Panc1 (cell line): Measurements from ENCODE around the gene HS6ST3. TPM values are rescaled to one million over a fixed set of nuclear protein-coding genes. Genes with fewer than 3 reads are reported as not detected.

ENCODE experiments used
- ATAC-seq: fragments of 200-7000 bp; cut with Tn5 transposase; 2 replicates; pipeline ENCODE4 v1.9.1; 2020; ENCODE audit warnings: mild to moderate bottlenecking, moderate library complexity
- BruUV-seq: library from RNA; stranded (reverse); fragments of 400-500 nt; replicated peaks from 2 replicates; lab custom pipeline; 2021; lab: Mats Ljungman, UMichigan
- CTCF ChIA-PET: fragments of 300-600 bp; sonication (Branson Sonifier 250); formaldehyde crosslinking; loops from one replicate; lab custom pipeline; 2022; ENCODE audit warnings: antibody characterized with exemption; lab: Charles Lee
- POLR2A ChIA-PET: fragments of 300-600 bp; sonication (Branson Sonifier 250); formaldehyde crosslinking; loops from one replicate; lab custom pipeline; 2022; ENCODE audit warnings: antibody characterized with exemption; lab: Charles Lee
- DNase-seq: peaks from one replicate; pipeline ENCODE4 v3.0.0-alpha.2; 2010; ENCODE audit warnings: low read depth, low spot score
- H3K27ac ChIP-seq: 2 replicates; pipeline ENCODE4 v1.5.1; 2011; ENCODE audit warnings: mild to moderate bottlenecking, low read length, inconsistent platforms
- H3K27me3 ChIP-seq: fragments of 200-500 bp; sonication (Bioruptor generic); 2 replicates; pipeline ENCODE4 v1.6.0; 2014; ENCODE audit warnings: low read length, inconsistent platforms; ENCODE audit not compliant: control insufficient read depth, insufficient read depth
- H3K36me3 ChIP-seq: fragments of 200-500 bp; sonication (Bioruptor generic); 2 replicates; pipeline ENCODE4 v1.5.1; 2014; ENCODE audit warnings: inconsistent platforms, mild to moderate bottlenecking, low read length, moderate library complexity; ENCODE audit not compliant: control insufficient read depth, insufficient read depth
- H3K4me1 ChIP-seq: 2 replicates; pipeline ENCODE4 v1.5.1; 2011; ENCODE audit warnings: inconsistent platforms, mild to moderate bottlenecking, low read length, moderate library complexity; ENCODE audit not compliant: control insufficient read depth, insufficient read depth
- H3K4me3 ChIP-seq, 2 experiments: 2 replicates each; pipeline ENCODE4 v1.5.1; 2011 to 2012; ENCODE audit warnings: low read depth in 2 of 2, low read length in 2 of 2, mild to moderate bottlenecking in 2 of 2, inconsistent platforms in 1 of 2, moderate library complexity in 1 of 2
- H3K9me3 ChIP-seq: fragments of 200-500 bp; sonication (Bioruptor generic); 2 replicates; pipeline ENCODE4 v1.5.1; 2014; ENCODE audit warnings: low read depth, mild to moderate bottlenecking, inconsistent platforms, low read length, moderate library complexity; ENCODE audit not compliant: control insufficient read depth, insufficient read depth
- CTCF ChIP-seq: fragments of 450-650 bp; IDR thresholded peaks from 2 replicates; pipeline ENCODE4 v1.5.1; 2017; ENCODE audit warnings: mild to moderate bottlenecking
- POLR2AphosphoS5 ChIP-seq: IDR thresholded peaks from 2 replicates; pipeline ENCODE4 v1.6.1; 2012; ENCODE audit warnings: mild to moderate bottlenecking, low read depth, low read length, moderate library complexity
- REST ChIP-seq, 2 experiments: IDR thresholded peaks; 2 replicates each; pipeline ENCODE4 v1.6.1; 2011 to 2012; ENCODE audit warnings: low read depth in 2 of 2, control low read depth in 1 of 2, low read length in 1 of 2, mild to moderate bottlenecking in 1 of 2, moderate library complexity in 1 of 2; ENCODE audit not compliant: insufficient read depth in 1 of 2
- SIN3A ChIP-seq: IDR thresholded peaks from 2 replicates; pipeline ENCODE4 v1.6.1; 2012; ENCODE audit warnings: low read depth, mild to moderate bottlenecking, low read length, moderate library complexity, borderline replicate concordance; ENCODE audit not compliant: insufficient read depth
- TCF7L2 ChIP-seq: IDR thresholded peaks from 2 replicates; pipeline ENCODE4 v1.6.1; 2011; ENCODE audit warnings: mild to moderate bottlenecking, low read depth, low read length, inconsistent platforms
- in situ Hi-C: cut with HindIII; loops from 2 replicates; pipeline ENCODE4 v1.10.0; 2016; ENCODE audit warnings: low sequenced_read_pairs, low pct_unique_long_range_greater_than_20kb
- intact Hi-C: fragments of 100-400 bp; cut with micrococcal nuclease; formaldehyde crosslinking; loops from one replicate; pipeline ENCODE4 v1.10.0; 2022; ENCODE audit not compliant: unreplicated experiment
- total RNA-seq: library from RNA; stranded (reverse); gene quantifications from one replicate; pipeline ENCODE4 v1.2.1, GENCODE V29; 2021; ENCODE audit not compliant: unreplicated experiment

The HS6ST3 gene
- total RNA-seq, 1 experiment from 2014 or later: 0.13 TPM

GRCh38 chr13:96539791-96540190 is 449.9 kb downstream of the HS6ST3 start:
- POLR2A ChIA-PET: no interaction called here
- Histone ChIP-seq H3K4me3 (no peak overlapping the region), H3K27ac (no peak overlapping the region), H3K9me3 (no peaks in the 10 kb centered on the region), H3K4me1 (no peaks in the 10 kb centered on the region), H3K27me3 (no peaks in the 10 kb centered on the region), H3K36me3 (no peaks in the 10 kb centered on the region)
- intact Hi-C loops (no loop called here), in situ Hi-C loops (no loop called here)
- DNase-seq: no peak
- CTCF ChIA-PET: no interaction called here
- ATAC-seq: no peak
- no peak for TF ChIP-seq REST (IDR thresholded peaks at IDR 0.05; ENCODE audit: insufficient read depth in 1 of 2, low read depth in 2 of 2, low read length in 1 of 2)
- BruUV-seq: no TSS peak

GRCh38 chr13:96540670-96541069 is 450.8 kb downstream of the HS6ST3 start:
- CTCF ChIA-PET: no interaction called here
- in situ Hi-C loops: no loop called here
- ATAC-seq (no peak), DNase-seq (no peak)
- 0 out of 2 replicates have a peak, but pooled peaks cover 2% of the 10 kb centered on the region for H3K27me3 ChIP-seq
- H3K4me1 ChIP-seq: no peaks in the 10 kb centered on the region
- H3K9me3 ChIP-seq: no peaks in the 10 kb centered on the region
- POLR2A ChIA-PET: no interaction called here
- H3K27ac ChIP-seq: no peak overlapping the region
- no peak overlapping the region for H3K4me3 ChIP-seq
- BruUV-seq: no TSS peak
- no peak for TF ChIP-seq CTCF
- TF ChIP-seq SIN3A: no peak
- no peak for TF ChIP-seq POLR2AphosphoS5
- no peak for TF ChIP-seq REST (IDR thresholded peaks at IDR 0.05; ENCODE audit: insufficient read depth in 1 of 2, low read depth in 2 of 2, low read length in 1 of 2)
- TF ChIP-seq TCF7L2: no peak
- intact Hi-C loops: no loop called here
- H3K36me3 ChIP-seq: no peaks in the 10 kb centered on the region
